Heart left ventricle (tissue), 16 donors: ENCODE results near the gene HS6ST3. TPM values are rescaled to one million over a fixed set of nuclear protein-coding genes. Genes with fewer than 3 reads are reported as not detected.

Source experiments
- ATAC-seq, 4 donors: fragments of 200-7000 bp; cut with Tn5 transposase; one replicate each; pipeline ENCODE4 v1.9.1; 2020 to 2022; ENCODE audit warnings: moderate library complexity in 4 of 4, mild to moderate bottlenecking in 3 of 4, moderate number of reproducible peaks in 1 of 4
- DNase-seq, 5 donors: peaks; one replicate each; pipeline ENCODE4 v3.0.0-alpha.2; 2020
- H3K27ac ChIP-seq, 12 donors: fragments of 200-600 bp; sonication (generic) in 4 of 12; one replicate each; pipeline versions ENCODE4 v1.5.0 to v1.8.0; 2016 to 2022; ENCODE audit warnings: mild to moderate bottlenecking in 2 of 12
- H3K27me3 ChIP-seq, 9 donors: fragments of 200-600 bp; sonication (generic) in 2 of 9; one replicate each; pipeline versions ENCODE4 v1.5.1 to v1.8.0; 2016 to 2022; ENCODE audit warnings: mild to moderate bottlenecking in 3 of 9
- H3K36me3 ChIP-seq, 9 donors: fragments of 200-600 bp; sonication (generic) in 2 of 9; one replicate each; pipeline versions ENCODE4 v1.5.0 to v1.8.0; 2018 to 2022; ENCODE audit warnings: mild to moderate bottlenecking in 2 of 9
- H3K4me1 ChIP-seq, 12 donors: fragments of 200-600 bp; sonication (generic) in 4 of 12; one replicate each; pipeline versions ENCODE4 v1.5.0 to v1.8.0; 2016 to 2022; ENCODE audit warnings: mild to moderate bottlenecking in 3 of 12
- H3K4me3 ChIP-seq, 12 donors: fragments of 200-600 bp; sonication (generic) in 4 of 12; one replicate each; pipeline versions ENCODE4 v1.5.0 to v1.8.0; 2017 to 2022; ENCODE audit warnings: mild to moderate bottlenecking in 9 of 12, moderate library complexity in 4 of 12
- H3K9me3 ChIP-seq, 12 donors: fragments of 200-600 bp; sonication (generic) in 4 of 12; one replicate each; pipeline versions ENCODE4 v1.5.0 to v1.8.0; 2016 to 2022; ENCODE audit warnings: mild to moderate bottlenecking in 1 of 12
- CTCF ChIP-seq, 12 donors: fragments of 200-600 bp; sonication (generic) in 4 of 12; IDR thresholded peaks; one replicate each; pipeline versions ENCODE4 v1.5.0 to v1.8.0; 2018 to 2022; ENCODE audit warnings: antibody characterized with exemption in 12 of 12, mild to moderate bottlenecking in 5 of 12
- POLR2A ChIP-seq, 2 donors: fragments of 450-650 bp; IDR thresholded peaks; one replicate each; pipeline ENCODE4 v1.6.1; 2017; ENCODE audit warnings: antibody characterized with exemption in 2 of 2, mild to moderate bottlenecking in 2 of 2, moderate library complexity in 2 of 2
- WGBS, 4 donors: extraction: QIAGEN DNeasy Blood & Tissue Kit in 2 of 4; methylation state at CpG; one replicate each; pipeline versions ENCODE4 v1.1.5 to v1.1.7; 2013 to 2018; 5-methylcytosine and 5-hydroxymethylcytosine counted together
- intact Hi-C, 10 donors: fragments of 100-400 bp; cut with DNase I; formaldehyde crosslinking; loops; one replicate each; pipeline versions ENCODE4 v1.11.1 to v1.14.2; 2022
- polyA plus RNA-seq, 2 donors: library from polyadenylated mRNA; stranded (reverse); fragments of 200-250 nt; gene quantifications; one replicate each; pipeline ENCODE4 v1.2.3, GENCODE V29; 2013
- total RNA-seq, 9 donors: library from RNA; depleted of rRNA in 2 of 9; stranded (reverse); fragments of >200 nt in 2 of 9; fragmentation: NEBNext Ultra II Directional in 3 of 9; extraction: Animal tissue kit (Norgen Biotek cat#: 25700) in 3 of 9; gene quantifications; one replicate each; pipeline versions ENCODE4 v1.1.0 to v1.2.4, GENCODE V29; 2016 to 2023
- donor health status: ischemic (EF 13 %, LVEDD 7.1; RV severe dilation, severe dysfunction).
- donor health status: healthy with polysubstance abuse.
- donor health status: DM: no; HTN: yes; CAD: no.
- donor health status: DM: no; HTN: no; CAD: no.
- donor health status: ischemic (EF 25% LVEDD 6.9; RV normal size, moderate dysfunction).
- donor health status: ischemic (EF 25% LVEDD 5.7; RV mildly dilated, moderate dysfunction).
- donor health status: healthy.
- donor health status: DM: yes; HTN: yes; CAD: no.
- donor health status: ischemic (EF 35%, LVEDD 5.7; RV mildly dilated, moderate dysfunction).
- donor health status: nonischemic (EF 11% LVEDD 7.7; RV severe dilation, severe dysfunction).
- donor health status: DM: yes; HTN: yes; CAD: no.
- donor health status: PGD.
- donor health status: ischemic (EF 29% LVEDD 5.4; RV normal size, mild dysfunction).
- donor health status: nonischemic (EF 23%, LVEDD 6.1; RV moderate dilation, normal function).

Gene HS6ST3
- total and polyA plus RNA-seq, 11 donors = 0.01 to 5.2 (median 1.2) TPM

- peaks cover 0 to 23% (median 1%) of the 10 kb centered on the region in 12 donors for H3K4me1 ChIP-seq
- peaks cover 14 to 91% (median 48%) of the 10 kb centered on the region in 9 donors for H3K27me3 ChIP-seq
- 0 to 1% (median 1%) methylated on average over 26 to 133 of the region's 133 CpGs for WGBS, 4 donors
- peak in 1 of 4 donors; percentile 12 for ATAC-seq
- no peaks in the 10 kb centered on the region for H3K36me3 ChIP-seq
- H3K4me3 ChIP-seq = peak overlapping the region in 11 of 12 donors; percentile 39 to 57 (median 49)
- H3K27ac ChIP-seq = no peak overlapping the region
- no peak for TF ChIP-seq CTCF (IDR thresholded peaks at IDR 0.05)
- TF ChIP-seq POLR2A (IDR thresholded peaks at IDR 0.05) = no peak
- no peaks in the 10 kb centered on the region for H3K9me3 ChIP-seq
- DNase-seq = peak in 1 of 5 donors; percentile 57
- intact Hi-C loops = no loop called here
Measured at GRCh38 chr13:96090240-96091101, 564 bp downstream of the HS6ST3 start.

- intact Hi-C loops = no loop called here
- peak overlapping the region in 10 of 12 donors; percentile 38 to 57 (median 48) for H3K4me3 ChIP-seq
- DNase-seq = peak in 2 of 5 donors; percentile 22 to 60
- ATAC-seq = peak in 3 of 4 donors; percentile 36 to 73 (median 71)
- peaks cover 0 to 23% (median 1%) of the 10 kb centered on the region in 12 donors for H3K4me1 ChIP-seq
- no peak overlapping the region for H3K27ac ChIP-seq
- WGBS, 4 donors = 2 to 3% (median 2%) methylated on average over 35 to 57 of the region's 57 CpGs
- H3K27me3 ChIP-seq = peaks cover 14 to 85% (median 48%) of the 10 kb centered on the region in 9 donors
- TF ChIP-seq CTCF (IDR thresholded peaks at IDR 0.05) (no peak), POLR2A (IDR thresholded peaks at IDR 0.05) (no peak)
- H3K9me3 ChIP-seq = no peaks in the 10 kb centered on the region
- H3K36me3 ChIP-seq = no peaks in the 10 kb centered on the region
Measured at GRCh38 chr13:96091164-96092117, 1.5 kb downstream of the HS6ST3 start.

GRCh38 chr13:96093296-96094006, 3.5 kb downstream of the HS6ST3 start:
- no peak overlapping the region for H3K4me3 ChIP-seq
- no peak for TF ChIP-seq CTCF (IDR thresholded peaks at IDR 0.05)
- no peak for TF ChIP-seq POLR2A (IDR thresholded peaks at IDR 0.05)
- peaks cover 9 to 67% (median 43%) of the 10 kb centered on the region in 9 donors for H3K27me3 ChIP-seq

More at GRCh38 chr13:96093296-96094006, 3.5 kb downstream of the HS6ST3 start:
- Histone ChIP-seq H3K36me3 (no peaks in the 10 kb centered on the region), H3K4me1 (peaks cover 0 to 23% (median 1%) of the 10 kb centered on the region in 12 donors), H3K27ac (no peak overlapping the region), H3K9me3 (no peaks in the 10 kb centered on the region)
- DNase-seq = no peak
- no peak for ATAC-seq
- intact Hi-C loops = no loop called here
